Testis (tissue), 3 donors: Measurements from ENCODE around the gene PTPRG. TPM values are rescaled to one million over a fixed set of nuclear protein-coding genes. Genes with fewer than 3 reads are reported as not detected.

Experiments
- DNase-seq: peaks from one replicate; pipeline ENCODE4 v3.0.0-alpha.2; 2019
- H3K27ac ChIP-seq, 2 donors: fragments of 200-600 bp; sonication (generic); one replicate each; pipeline ENCODE4 v1.5.1; 2019
- H3K27me3 ChIP-seq: fragments of 200-600 bp; sonication (generic); one replicate; pipeline ENCODE4 v1.5.1; 2019
- H3K36me3 ChIP-seq: fragments of 200-600 bp; sonication (generic); one replicate; pipeline ENCODE4 v1.5.1; 2017; ENCODE audit warnings: low read depth; ENCODE audit errors: missing control alignments
- H3K4me1 ChIP-seq: fragments of 200-600 bp; sonication (generic); one replicate; pipeline ENCODE4 v1.5.1; 2019
- H3K4me3 ChIP-seq, 2 donors: fragments of 200-600 bp; sonication (generic); one replicate each; pipeline ENCODE4 v1.5.1; 2017 to 2019
- H3K9me3 ChIP-seq: fragments of 200-600 bp; sonication (generic); one replicate; pipeline ENCODE4 v1.5.1; 2017
- POLR2A ChIP-seq: fragments of 450-650 bp; IDR thresholded peaks from one replicate; pipeline ENCODE4 v1.6.1; 2017; ENCODE audit warnings: antibody characterized with exemption, mild to moderate bottlenecking, moderate library complexity
- WGBS, 2 donors: methylation state at CpG; one replicate each; pipeline ENCODE4 v1.1.5; 2018; 5-methylcytosine and 5-hydroxymethylcytosine counted together
- intact Hi-C: fragments of 100-400 bp; cut with DNase I; formaldehyde crosslinking; loops from one replicate; pipeline ENCODE4 v1.15.1; 2023; ENCODE audit warnings: low total_unique reads
- polyA plus RNA-seq: library from polyadenylated mRNA; stranded (reverse); fragments of 350-450 nt; fragmentation: Illumina TruSeq; extraction: RNeasy Lipid Tissue Mini Kit (QIAGEN cat#74804); gene quantifications from one replicate; pipeline ENCODE4 v1.2.3, GENCODE V29; 2014; ENCODE audit warnings: low read depth, low replicate concordance; ENCODE audit not compliant: insufficient read depth
- total RNA-seq, 2 donors: library from RNA; depleted of rRNA; stranded (reverse); fragments of >200 nt; gene quantifications; one replicate each; pipeline ENCODE4 v1.2.3, GENCODE V29; 2016
- TF ChIP-seq, protein P1 (sequence below), 3 experiments: fragments of 450-650 bp in 2 of 3; fragments of 200-600 bp in 1 of 3; sonication (generic) in 1 of 3; IDR thresholded peaks; one replicate each; pipeline ENCODE4 v1.5.1; 2016 to 2019; ENCODE audit warnings: antibody characterized with exemption in 3 of 3, mild to moderate bottlenecking in 2 of 3, moderate library complexity in 1 of 3

Gene PTPRG
- total and polyA plus RNA-seq, 3 donors from 2014 or later: 26.3 to 107 (median 75.4) TPM

- TF ChIP-seq POLR2A: no peak
- TF ChIP-seq, protein P1, sequence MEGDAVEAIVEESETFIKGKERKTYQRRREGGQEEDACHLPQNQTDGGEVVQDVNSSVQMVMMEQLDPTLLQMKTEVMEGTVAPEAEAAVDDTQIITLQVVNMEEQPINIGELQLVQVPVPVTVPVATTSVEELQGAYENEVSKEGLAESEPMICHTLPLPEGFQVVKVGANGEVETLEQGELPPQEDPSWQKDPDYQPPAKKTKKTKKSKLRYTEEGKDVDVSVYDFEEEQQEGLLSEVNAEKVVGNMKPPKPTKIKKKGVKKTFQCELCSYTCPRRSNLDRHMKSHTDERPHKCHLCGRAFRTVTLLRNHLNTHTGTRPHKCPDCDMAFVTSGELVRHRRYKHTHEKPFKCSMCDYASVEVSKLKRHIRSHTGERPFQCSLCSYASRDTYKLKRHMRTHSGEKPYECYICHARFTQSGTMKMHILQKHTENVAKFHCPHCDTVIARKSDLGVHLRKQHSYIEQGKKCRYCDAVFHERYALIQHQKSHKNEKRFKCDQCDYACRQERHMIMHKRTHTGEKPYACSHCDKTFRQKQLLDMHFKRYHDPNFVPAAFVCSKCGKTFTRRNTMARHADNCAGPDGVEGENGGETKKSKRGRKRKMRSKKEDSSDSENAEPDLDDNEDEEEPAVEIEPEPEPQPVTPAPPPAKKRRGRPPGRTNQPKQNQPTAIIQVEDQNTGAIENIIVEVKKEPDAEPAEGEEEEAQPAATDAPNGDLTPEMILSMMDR (IDR thresholded peaks at IDR 0.05): no peak
- H3K36me3 ChIP-seq: no peaks in the 10 kb centered on the region
- no peaks in the 10 kb centered on the region for H3K9me3 ChIP-seq
- H3K27ac ChIP-seq: no peak overlapping the region
- H3K4me3 ChIP-seq: no peak overlapping the region
- H3K4me1 ChIP-seq: no peaks in the 10 kb centered on the region
- DNase-seq: no peak
- intact Hi-C loops: no loop called here
- H3K27me3 ChIP-seq: no peaks in the 10 kb centered on the region
Measured at GRCh38 chr3:61960976-61961375, 399.6 kb downstream of the PTPRG start.

DNA sequence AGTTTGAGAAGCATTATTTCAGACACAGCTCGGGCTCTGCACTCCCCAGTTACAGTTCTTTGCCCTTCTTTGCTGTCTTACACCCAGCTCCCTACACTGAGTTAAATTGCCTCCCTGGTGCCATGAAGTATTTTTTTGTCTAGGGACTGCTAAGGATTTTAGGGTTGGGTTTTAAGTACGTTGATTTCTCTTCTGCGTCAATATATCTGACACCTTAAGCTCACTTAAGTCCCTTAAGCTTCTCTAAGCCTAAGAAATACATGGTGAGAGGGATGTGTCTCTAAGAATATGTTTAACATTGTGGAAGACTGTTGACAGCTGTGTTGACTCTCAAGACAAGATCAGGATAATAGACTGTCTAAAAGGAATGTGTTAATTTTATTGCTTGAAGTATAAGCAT lies 400.5 kb downstream of the PTPRG start:
- Histone ChIP-seq H3K4me3 (no peak overlapping the region), H3K27me3 (no peaks in the 10 kb centered on the region), H3K9me3 (no peaks in the 10 kb centered on the region), H3K36me3 (no peaks in the 10 kb centered on the region), H3K4me1 (no peaks in the 10 kb centered on the region), H3K27ac (no peak overlapping the region)
- intact Hi-C loops: no loop called here
- DNase-seq: no peak
- no peak for TF ChIP-seq POLR2A
- TF ChIP-seq, protein P1 (IDR thresholded peaks at IDR 0.05): no peak
- 95 to 96% methylated on average over 3 of the region's 3 CpGs for WGBS, 2 donors

GRCh38 chr3:61964566-61964965 lies 403.2 kb downstream of the PTPRG start:
- Histone ChIP-seq H3K36me3 (no peaks in the 10 kb centered on the region), H3K27ac (no peak overlapping the region), H3K4me1 (no peaks in the 10 kb centered on the region), H3K9me3 (no peaks in the 10 kb centered on the region), H3K4me3 (no peak overlapping the region), H3K27me3 (no peaks in the 10 kb centered on the region)
- no peak for TF ChIP-seq POLR2A
- TF ChIP-seq, protein P1 (IDR thresholded peaks at IDR 0.05): no peak
- intact Hi-C loops: no loop called here
- no peak for DNase-seq
- 95 to 98% methylated on average over 8 of the region's 8 CpGs for WGBS, 2 donors

DNA sequence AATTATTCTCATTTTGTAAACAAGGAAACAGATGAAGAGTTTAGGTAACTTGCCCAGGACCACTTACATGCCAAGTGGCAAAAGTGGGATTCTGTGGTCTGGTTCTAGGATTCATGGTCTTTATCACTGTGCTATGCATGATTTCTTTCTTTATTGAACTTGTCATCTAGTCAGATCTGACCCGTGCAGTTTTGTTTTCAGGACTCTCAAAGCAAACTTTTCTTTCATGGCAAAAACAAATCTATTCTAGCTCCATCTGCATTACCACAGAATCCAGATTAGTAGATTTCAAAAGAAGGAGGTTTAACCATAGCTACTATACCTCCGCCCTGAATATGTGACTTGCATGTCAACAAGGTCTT lies 404.4 kb downstream of the PTPRG start:
- intact Hi-C loops: no loop called here
- 92 to 98% methylated on average over 2 of the region's 2 CpGs for WGBS, 2 donors
- Histone ChIP-seq H3K4me3 (no peak overlapping the region), H3K27ac (no peak overlapping the region), H3K36me3 (no peaks in the 10 kb centered on the region), H3K4me1 (no peaks in the 10 kb centered on the region), H3K27me3 (no peaks in the 10 kb centered on the region), H3K9me3 (no peaks in the 10 kb centered on the region)
- TF ChIP-seq, protein P1 (IDR thresholded peaks at IDR 0.05): no peak
- no peak for TF ChIP-seq POLR2A
- no peak for DNase-seq

- Histone ChIP-seq H3K36me3 (no peaks in the 10 kb centered on the region), H3K4me1 (no peaks in the 10 kb centered on the region), H3K4me3 (no peak overlapping the region), H3K27ac (no peak overlapping the region), H3K27me3 (no peaks in the 10 kb centered on the region), H3K9me3 (no peaks in the 10 kb centered on the region)
- WGBS, 2 donors: 95 to 100% methylated on average over 1 to 2 of the region's 2 CpGs
- no peak for TF ChIP-seq POLR2A
- TF ChIP-seq, protein P1 (IDR thresholded peaks at IDR 0.05): no peak
- intact Hi-C loops: no loop called here
- no peak for DNase-seq
Measured at GRCh38 chr3:61966200-61966599, 404.8 kb downstream of the PTPRG start.
